ENCODE data around the gene HJV.

The HJV gene

DNA sequence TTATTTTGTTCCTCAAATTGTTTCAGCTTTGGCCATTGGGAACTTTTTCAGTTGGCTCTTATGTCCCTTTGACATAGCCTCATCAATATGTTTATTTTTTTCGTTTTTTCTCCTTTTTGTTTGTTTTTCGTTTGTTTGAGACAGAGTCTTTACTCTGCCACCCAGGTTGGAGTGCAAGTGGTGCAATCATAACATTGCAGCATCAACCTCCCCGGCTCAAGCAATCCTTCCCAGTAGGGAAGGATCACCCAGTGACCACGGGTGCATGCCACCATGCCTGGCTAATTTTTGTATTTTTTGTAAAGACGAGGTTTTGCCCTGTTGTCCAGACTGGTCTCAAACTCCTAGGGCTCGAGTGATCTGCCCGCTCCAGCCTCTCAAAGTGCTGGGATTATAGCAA lies 49.0 kb downstream of the HJV start:
- no peak for DNase-seq
